ENCODE data around the gene AP1G2. TPM values are rescaled to one million over a fixed set of nuclear protein-coding genes. Genes with fewer than 3 reads are reported as not detected.

The AP1G2 gene
- polyA plus RNA-seq, 1 donor from 2014 or later: 127 TPM

DNA sequence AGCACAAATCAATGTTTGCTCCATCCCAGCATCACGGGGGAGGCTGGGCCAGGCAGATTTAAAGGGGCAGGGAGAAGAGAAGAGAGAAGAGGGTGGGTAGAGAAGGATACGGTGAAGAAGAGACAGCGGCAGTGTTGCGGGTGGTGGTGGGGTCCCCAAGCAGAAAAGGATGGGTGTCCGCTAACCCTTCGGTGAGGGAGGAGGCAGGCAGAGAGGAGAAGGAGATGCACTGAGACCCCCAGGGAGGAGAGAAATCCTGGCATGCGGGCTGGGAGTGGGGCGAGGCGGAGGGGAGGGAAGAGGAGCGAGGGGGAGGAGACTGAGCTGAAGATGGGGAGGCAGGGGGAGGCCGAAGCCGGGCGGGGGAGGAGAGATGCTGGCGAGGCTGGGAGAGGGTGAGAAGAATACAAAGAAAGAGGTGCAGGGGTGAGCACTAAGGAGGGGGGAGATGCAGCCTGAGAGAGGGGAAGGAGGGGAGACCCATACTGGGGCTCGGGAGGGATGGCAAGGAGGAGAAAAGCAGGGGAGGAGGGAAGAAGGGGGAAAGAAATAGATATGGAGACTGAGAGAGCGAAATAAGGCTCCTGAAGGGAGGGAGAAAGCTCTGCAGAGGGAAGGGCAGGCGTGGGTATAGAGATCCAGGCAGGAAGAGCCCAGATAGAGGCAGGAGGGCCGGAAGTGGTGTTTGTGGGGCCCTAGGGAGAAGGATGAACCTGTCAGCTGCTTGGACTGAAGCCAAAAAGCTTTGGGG lies 11.1 kb upstream of the AP1G2 start, which contains the start of gene JPH4 (continued):
- TF ChIP-seq MXI1 (conservative IDR thresholded peaks at IDR 0.05; ENCODE audit: poor library complexity, severe bottlenecking): peak; percentile 40
- TF ChIP-seq, protein P1, sequence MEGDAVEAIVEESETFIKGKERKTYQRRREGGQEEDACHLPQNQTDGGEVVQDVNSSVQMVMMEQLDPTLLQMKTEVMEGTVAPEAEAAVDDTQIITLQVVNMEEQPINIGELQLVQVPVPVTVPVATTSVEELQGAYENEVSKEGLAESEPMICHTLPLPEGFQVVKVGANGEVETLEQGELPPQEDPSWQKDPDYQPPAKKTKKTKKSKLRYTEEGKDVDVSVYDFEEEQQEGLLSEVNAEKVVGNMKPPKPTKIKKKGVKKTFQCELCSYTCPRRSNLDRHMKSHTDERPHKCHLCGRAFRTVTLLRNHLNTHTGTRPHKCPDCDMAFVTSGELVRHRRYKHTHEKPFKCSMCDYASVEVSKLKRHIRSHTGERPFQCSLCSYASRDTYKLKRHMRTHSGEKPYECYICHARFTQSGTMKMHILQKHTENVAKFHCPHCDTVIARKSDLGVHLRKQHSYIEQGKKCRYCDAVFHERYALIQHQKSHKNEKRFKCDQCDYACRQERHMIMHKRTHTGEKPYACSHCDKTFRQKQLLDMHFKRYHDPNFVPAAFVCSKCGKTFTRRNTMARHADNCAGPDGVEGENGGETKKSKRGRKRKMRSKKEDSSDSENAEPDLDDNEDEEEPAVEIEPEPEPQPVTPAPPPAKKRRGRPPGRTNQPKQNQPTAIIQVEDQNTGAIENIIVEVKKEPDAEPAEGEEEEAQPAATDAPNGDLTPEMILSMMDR (IDR thresholded peaks at IDR 0.05; ENCODE audit: poor library complexity, severe bottlenecking): peak; percentile 5

DNA sequence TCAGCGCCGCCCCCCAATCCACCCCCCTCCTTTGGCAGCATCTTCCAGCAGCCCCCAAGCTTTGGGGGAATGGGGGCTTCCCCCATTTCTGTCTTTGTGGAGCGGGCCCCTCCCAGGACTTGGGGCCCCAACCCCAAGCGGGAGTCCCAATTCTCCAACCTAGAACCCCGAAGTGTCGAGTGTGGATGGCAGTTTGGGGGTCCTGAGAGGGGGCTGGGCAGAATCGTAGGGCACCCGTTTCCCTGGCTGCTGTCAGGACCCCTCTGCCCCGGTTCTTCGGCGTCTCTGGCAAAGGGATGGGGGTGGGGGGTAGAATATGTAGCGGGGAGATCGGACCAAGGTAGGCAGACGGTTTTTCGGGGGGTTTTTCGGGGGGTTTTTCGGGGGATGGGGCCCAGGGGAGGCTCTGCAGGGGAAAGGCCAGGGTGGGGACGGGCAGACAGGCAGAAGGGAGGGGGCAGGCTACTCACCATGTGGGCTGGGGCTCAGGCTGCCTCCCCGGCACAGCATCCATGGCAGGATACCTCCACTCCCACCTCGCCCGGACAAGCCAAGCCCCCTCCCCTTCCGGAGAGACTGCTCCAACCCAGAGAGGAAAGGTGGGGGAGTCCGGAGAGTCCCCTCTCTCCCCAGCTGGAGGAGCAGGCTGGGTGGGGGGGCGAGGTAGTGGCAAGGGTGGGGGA lies 10.3 kb upstream of the AP1G2 start:
- TF ChIP-seq, protein P2, sequence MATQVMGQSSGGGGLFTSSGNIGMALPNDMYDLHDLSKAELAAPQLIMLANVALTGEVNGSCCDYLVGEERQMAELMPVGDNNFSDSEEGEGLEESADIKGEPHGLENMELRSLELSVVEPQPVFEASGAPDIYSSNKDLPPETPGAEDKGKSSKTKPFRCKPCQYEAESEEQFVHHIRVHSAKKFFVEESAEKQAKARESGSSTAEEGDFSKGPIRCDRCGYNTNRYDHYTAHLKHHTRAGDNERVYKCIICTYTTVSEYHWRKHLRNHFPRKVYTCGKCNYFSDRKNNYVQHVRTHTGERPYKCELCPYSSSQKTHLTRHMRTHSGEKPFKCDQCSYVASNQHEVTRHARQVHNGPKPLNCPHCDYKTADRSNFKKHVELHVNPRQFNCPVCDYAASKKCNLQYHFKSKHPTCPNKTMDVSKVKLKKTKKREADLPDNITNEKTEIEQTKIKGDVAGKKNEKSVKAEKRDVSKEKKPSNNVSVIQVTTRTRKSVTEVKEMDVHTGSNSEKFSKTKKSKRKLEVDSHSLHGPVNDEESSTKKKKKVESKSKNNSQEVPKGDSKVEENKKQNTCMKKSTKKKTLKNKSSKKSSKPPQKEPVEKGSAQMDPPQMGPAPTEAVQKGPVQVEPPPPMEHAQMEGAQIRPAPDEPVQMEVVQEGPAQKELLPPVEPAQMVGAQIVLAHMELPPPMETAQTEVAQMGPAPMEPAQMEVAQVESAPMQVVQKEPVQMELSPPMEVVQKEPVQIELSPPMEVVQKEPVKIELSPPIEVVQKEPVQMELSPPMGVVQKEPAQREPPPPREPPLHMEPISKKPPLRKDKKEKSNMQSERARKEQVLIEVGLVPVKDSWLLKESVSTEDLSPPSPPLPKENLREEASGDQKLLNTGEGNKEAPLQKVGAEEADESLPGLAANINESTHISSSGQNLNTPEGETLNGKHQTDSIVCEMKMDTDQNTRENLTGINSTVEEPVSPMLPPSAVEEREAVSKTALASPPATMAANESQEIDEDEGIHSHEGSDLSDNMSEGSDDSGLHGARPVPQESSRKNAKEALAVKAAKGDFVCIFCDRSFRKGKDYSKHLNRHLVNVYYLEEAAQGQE (IDR thresholded peaks at IDR 0.05; ENCODE audit: borderline replicate concordance): no peak
- TF ChIP-seq POLR2AphosphoS5 (IDR thresholded peaks at IDR 0.05): peak; percentile 64
- Histone ChIP-seq H3K27me3 (ENCODE audit: insufficient read depth, low read depth, low read length) (no peaks in the 10 kb centered on the region), H3K9me3 (ENCODE audit: low read length) (no peaks in the 10 kb centered on the region), H2AFZ (ENCODE audit: low read depth, low read length) (peak overlapping the region; percentile 41), H3K79me2 (replicated peaks; ENCODE audit: insufficient read depth, low read length) (peaks cover 33% of the 10 kb centered on the region), H3K9ac (ENCODE audit: low read length) (peak overlapping the region; percentile 95), H3K4me2 (ENCODE audit: low read length) (peak overlapping the region; percentile 90), H4K20me1 (ENCODE audit: insufficient read depth) (peaks cover 7% of the 10 kb centered on the region), H3K9me2 (ENCODE audit: insufficient read depth, low read length) (no peaks in the 10 kb centered on the region), H3K27ac (ENCODE audit: low read length) (peak overlapping the region; percentile 97), H3K36me3 (ENCODE audit: insufficient read depth, low read length) (no peaks in the 10 kb centered on the region), H3K4me3 (ENCODE audit: low read length) (peak overlapping the region; percentile 96), H3F3A (ENCODE audit: insufficient read depth, low read length, poor library complexity, severe bottlenecking) (no peaks in the 10 kb centered on the region)

DNA sequence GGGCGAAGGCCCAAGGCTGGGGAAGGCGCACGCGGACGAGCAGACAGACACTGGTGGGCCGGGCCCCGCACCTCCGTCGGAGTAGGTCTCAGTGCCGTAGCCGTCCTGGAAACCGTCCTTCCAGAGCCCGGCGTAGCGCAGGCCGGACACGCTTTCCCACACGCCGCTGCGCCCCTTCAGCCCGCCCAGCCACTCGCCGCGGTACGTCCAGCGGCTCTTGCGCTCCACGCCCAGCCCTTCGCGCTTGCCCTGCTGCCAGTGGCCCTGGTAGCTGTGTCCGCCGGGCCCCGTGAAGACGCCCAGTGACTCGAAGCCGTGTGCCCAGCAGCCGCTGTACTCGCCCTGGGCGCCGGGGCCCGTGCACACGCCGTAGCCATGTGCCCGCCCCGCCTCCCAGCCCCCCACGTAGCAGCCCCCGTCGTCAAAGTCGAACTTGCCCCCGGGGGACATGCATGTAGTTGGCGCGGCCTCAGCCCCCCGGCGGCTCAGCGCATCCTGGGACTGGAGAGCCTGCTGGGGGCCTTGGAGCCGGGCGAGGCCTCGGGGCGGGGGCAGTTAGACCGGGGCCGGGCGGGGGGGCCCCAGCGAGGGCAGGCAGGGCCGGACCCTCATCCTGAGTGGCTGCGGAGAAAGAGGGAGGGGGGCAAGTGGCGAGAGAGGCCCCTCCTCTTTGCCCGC lies 9.6 kb upstream of the AP1G2 start:
- Histone ChIP-seq H3K79me2 (replicated peaks; ENCODE audit: insufficient read depth, low read length) (peaks cover 33% of the 10 kb centered on the region), H3K9me3 (ENCODE audit: low read length) (no peaks in the 10 kb centered on the region), H3K9me2 (ENCODE audit: insufficient read depth, low read length) (no peaks in the 10 kb centered on the region), H3K27ac (ENCODE audit: low read length) (peak overlapping the region; percentile 97), H3K27me3 (ENCODE audit: insufficient read depth, low read depth, low read length) (no peaks in the 10 kb centered on the region), H3K4me2 (ENCODE audit: low read length) (peak overlapping the region; percentile 90), H3K9ac (ENCODE audit: low read length) (peak overlapping the region; percentile 95), H3K4me3 (ENCODE audit: low read length) (peak overlapping the region; percentile 96), H3F3A (ENCODE audit: insufficient read depth, low read length, poor library complexity, severe bottlenecking) (no peaks in the 10 kb centered on the region), H4K20me1 (ENCODE audit: insufficient read depth) (peaks cover 7% of the 10 kb centered on the region), H3K36me3 (ENCODE audit: insufficient read depth, low read length) (no peaks in the 10 kb centered on the region), H2AFZ (ENCODE audit: low read depth, low read length) (no peak overlapping the region)
- TF ChIP-seq POLR2AphosphoS5 (IDR thresholded peaks at IDR 0.05) (no peak), MXI1 (conservative IDR thresholded peaks at IDR 0.05; ENCODE audit: poor library complexity, severe bottlenecking) (peak; percentile 78)
